HepG2 (cell line): ENCODE data around the gene LIN7A.

Source experiments
- SMARCE1 ChIP-seq: fragments of 450-650 bp; IDR thresholded peaks from 2 replicates; pipeline ENCODE4 v1.6.1; 2017; ENCODE audit warnings: borderline replicate concordance
- TAF1 ChIP-seq: sonication (generic); formaldehyde crosslinking; IDR thresholded peaks from 2 replicates; pipeline ENCODE4 v1.4.0; 2020; ENCODE audit warnings: missing genetic modification reagents
- U2AF1 ChIP-seq: fragments of 200-400 bp; formaldehyde crosslinking; optimal IDR thresholded peaks from 2 replicates; pipeline ENCODE3; 2017; ENCODE audit warnings: mild to moderate bottlenecking, low read depth, low read length
- YY1 ChIP-seq: IDR thresholded peaks from 2 replicates; pipeline ENCODE4 v1.6.1; 2011; ENCODE audit warnings: low read length, low read depth, moderate library complexity, mild to moderate bottlenecking; ENCODE audit not compliant: insufficient read depth, insufficient replicate concordance

DNA sequence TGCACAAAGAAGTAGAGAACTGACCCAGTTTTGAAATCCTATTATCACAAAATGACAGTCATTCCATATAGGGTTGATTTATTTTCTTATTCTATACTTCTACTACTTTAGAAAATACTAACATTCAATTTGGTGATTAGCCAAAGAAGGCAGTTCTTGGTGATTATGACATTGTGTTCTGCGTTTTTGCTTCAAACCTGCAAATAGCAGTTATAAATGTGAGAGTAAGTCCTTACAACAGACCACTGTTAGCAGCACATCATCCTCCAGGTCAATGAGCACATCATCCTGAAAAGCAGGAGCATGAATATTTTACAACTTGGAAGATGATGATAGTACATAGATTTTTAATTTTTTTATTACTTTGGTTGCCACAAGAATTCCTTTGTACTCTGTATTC is 53.1 kb downstream of the LIN7A start:
- TF ChIP-seq SMARCE1, result no peak
- TF ChIP-seq TAF1, result no peak
- no peak for TF ChIP-seq YY1
- TF ChIP-seq U2AF1, result no peak
